HepG2 (cell line): Measurements from ENCODE around the gene OXLD1.

Source experiments
- MXI1 ChIP-seq: IDR thresholded peaks from 3 replicates; pipeline ENCODE4 v1.6.1; 2012; ENCODE audit warnings: low read depth, low read length, inconsistent platforms, borderline replicate concordance
- SP1 ChIP-seq, 2 experiments: fragments of 450-650 bp in 1 of 2; sonication (generic) in 1 of 2; formaldehyde crosslinking in 1 of 2; IDR thresholded peaks; 2 replicates each; pipeline versions ENCODE4 v1.4.0 to v1.6.1; 2016 to 2020; ENCODE audit warnings: missing genetic modification reagents in 1 of 2
- SYNCRIP ChIP-seq: fragments of 200-400 bp; formaldehyde crosslinking; IDR thresholded peaks from 2 replicates; pipeline ENCODE4 v1.6.1; 2018; ENCODE audit warnings: mild to moderate bottlenecking, low read depth, low read length; ENCODE audit not compliant: insufficient read depth
- ZNF3 ChIP-seq: IDR thresholded peaks from 2 replicates; pipeline ENCODE4 v1.7.0; 2017; ENCODE audit warnings: inconsistent platforms
- ZNF547 ChIP-seq: sonication (generic); formaldehyde crosslinking; IDR thresholded peaks from 2 replicates; pipeline ENCODE4 v1.5.1; 2020; ENCODE audit warnings: mild to moderate bottlenecking, missing genetic modification reagents
- TF ChIP-seq, protein P1 (sequence below): sonication (generic); formaldehyde crosslinking; IDR thresholded peaks from 2 replicates; pipeline ENCODE4 v1.8.0; 2022; ENCODE audit warnings: missing genetic modification reagents, mild to moderate bottlenecking, moderate library complexity, borderline replicate concordance

- TF ChIP-seq MXI1 (no peak), ZNF3 (no peak), ZNF547 (CRISPR knock-in tag) (no peak), SP1 (IDR thresholded peaks at IDR 0.05) (no peak), SP1 (CRISPR knock-in tag; IDR thresholded peaks at IDR 0.05) (no peak), SYNCRIP (no peak)
- TF ChIP-seq, protein P1, sequence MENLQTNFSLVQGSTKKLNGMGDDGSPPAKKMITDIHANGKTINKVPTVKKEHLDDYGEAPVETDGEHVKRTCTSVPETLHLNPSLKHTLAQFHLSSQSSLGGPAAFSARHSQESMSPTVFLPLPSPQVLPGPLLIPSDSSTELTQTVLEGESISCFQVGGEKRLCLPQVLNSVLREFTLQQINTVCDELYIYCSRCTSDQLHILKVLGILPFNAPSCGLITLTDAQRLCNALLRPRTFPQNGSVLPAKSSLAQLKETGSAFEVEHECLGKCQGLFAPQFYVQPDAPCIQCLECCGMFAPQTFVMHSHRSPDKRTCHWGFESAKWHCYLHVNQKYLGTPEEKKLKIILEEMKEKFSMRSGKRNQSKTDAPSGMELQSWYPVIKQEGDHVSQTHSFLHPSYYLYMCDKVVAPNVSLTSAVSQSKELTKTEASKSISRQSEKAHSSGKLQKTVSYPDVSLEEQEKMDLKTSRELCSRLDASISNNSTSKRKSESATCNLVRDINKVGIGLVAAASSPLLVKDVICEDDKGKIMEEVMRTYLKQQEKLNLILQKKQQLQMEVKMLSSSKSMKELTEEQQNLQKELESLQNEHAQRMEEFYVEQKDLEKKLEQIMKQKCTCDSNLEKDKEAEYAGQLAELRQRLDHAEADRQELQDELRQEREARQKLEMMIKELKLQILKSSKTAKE (CRISPR knock-in tag): no peak
These were observed 7.3 kb upstream of the OXLD1 start for GRCh38 chr17:81673561-81674258.
